GM18873 (cell line): ENCODE results near the gene MYO5A.
"Not testable (repeated sequence)": the region's sequence is repeated elsewhere in the genome, so short reads cannot be mapped to it uniquely, and the experiment has no call there.

ENCODE experiments used
- ATAC-seq: cut with Tn5 transposase; IDR thresholded peaks from one replicate; pipeline ENCODE4 v1.9.1; 2021; ENCODE audit warnings: mild to moderate bottlenecking, moderate library complexity, moderate number of reproducible peaks; ENCODE audit not compliant: unreplicated experiment, low FRiP score

Gene MYO5A

GRCh38 chr15:52427804-52428203, 100.9 kb downstream of the MYO5A start:
- ATAC-seq, result no peak

GRCh38 chr15:52424856-52425431, 103.7 kb downstream of the MYO5A start:
- no peak for ATAC-seq

- ATAC-seq, result no peak
Measured at GRCh38 chr15:52423852-52424251, 104.8 kb downstream of the MYO5A start.

- no peak for ATAC-seq
Measured at GRCh38 chr15:52422001-52422400, 106.7 kb downstream of the MYO5A start.

- no peak for ATAC-seq
Measured at GRCh38 chr15:52421029-52421428, 107.7 kb downstream of the MYO5A start.

GRCh38 chr15:52419494-52419893, 109.2 kb downstream of the MYO5A start:
- ATAC-seq, result no peak

- ATAC-seq, result no peak
Measured at GRCh38 chr15:52417957-52418356, 110.7 kb downstream of the MYO5A start.

GRCh38 chr15:52417521-52417920, 111.2 kb downstream of the MYO5A start:
- no peak for ATAC-seq

GRCh38 chr15:52416566-52416965, 112.1 kb downstream of the MYO5A start:
- not testable (repeated sequence) for ATAC-seq

- ATAC-seq, result no peak
Measured at GRCh38 chr15:52415628-52416027, 113.1 kb downstream of the MYO5A start.

- ATAC-seq, result no peak
Measured at GRCh38 chr15:52414936-52415335, 113.7 kb downstream of the MYO5A start.

GRCh38 chr15:52408823-52409222, 119.9 kb downstream of the MYO5A start:
- no peak for ATAC-seq

GRCh38 chr15:52407374-52407773, 121.3 kb downstream of the MYO5A start:
- ATAC-seq, result no peak

- ATAC-seq, result no peak
Measured at GRCh38 chr15:52406601-52407000, 122.1 kb downstream of the MYO5A start.

GRCh38 chr15:52405856-52406255, 122.8 kb downstream of the MYO5A start:
- no peak for ATAC-seq

- no peak for ATAC-seq
Measured at GRCh38 chr15:52397118-52397517, 131.6 kb downstream of the MYO5A start.

GRCh38 chr15:52394118-52394517, 134.6 kb downstream of the MYO5A start:
- no peak for ATAC-seq

- no peak for ATAC-seq
Measured at GRCh38 chr15:52392008-52392687, 136.5 kb downstream of the MYO5A start.

- no peak for ATAC-seq
Measured at GRCh38 chr15:52391069-52391468, 137.6 kb downstream of the MYO5A start.

- no peak for ATAC-seq
Measured at GRCh38 chr15:52385670-52386069, 143.0 kb downstream of the MYO5A start.

- peak; percentile 40 for ATAC-seq
Measured at GRCh38 chr15:52383100-52383588, 145.5 kb downstream of the MYO5A start.

GRCh38 chr15:52382647-52383046, 146.0 kb downstream of the MYO5A start:
- ATAC-seq, result no peak
